GM12878 (cell line): ENCODE measurements around the gene BMF. TPM values are rescaled to one million over a fixed set of nuclear protein-coding genes. Genes with fewer than 3 reads are reported as not detected.

Experiments
- ATAC-seq: fragments of 200-7000 bp; cut with Tn5 transposase; 3 replicates; pipeline ENCODE4 v1.9.1; 2020; ENCODE audit warnings: mild to moderate bottlenecking, moderate library complexity
- BruUV-seq: library from RNA; stranded (reverse); fragments of 400-500 nt; replicated peaks from 2 replicates; lab custom pipeline; 2021; lab: Mats Ljungman, UMichigan
- CTCF ChIA-PET: fragments of 300-600 bp; sonication (Branson Sonifier 250); formaldehyde crosslinking; extraction: SDS; loops from one replicate; lab custom pipeline; 2021; ENCODE audit warnings: inconsistent platforms; lab: Yijun Ruan, JAX
- POLR2A ChIA-PET: fragments of 350-600 bp; formaldehyde crosslinking; extraction: SDS; loops from one replicate; lab custom pipeline; 2021; ENCODE audit warnings: inconsistent platforms; lab: Charles Lee
- RAD21 ChIA-PET: fragments of 300-600 bp; sonication (Branson Sonifier 250); formaldehyde crosslinking; loops from one replicate; lab custom pipeline; 2023; ENCODE audit warnings: antibody characterized with exemption; ENCODE audit not compliant: unreplicated experiment; lab: Charles Lee
- SMC1A ChIA-PET: fragments of 300-600 bp; sonication (Branson Sonifier 250); formaldehyde crosslinking; loops from one replicate; lab custom pipeline; 2023; ENCODE audit not compliant: unreplicated experiment, uncharacterized antibody; lab: Charles Lee
- DNase-seq: peaks from one replicate; pipeline ENCODE4 v3.0.0-alpha.2; 2011; ENCODE audit warnings: low read depth, low spot score
- FAIRE-seq: peaks from 3 replicates; lab custom pipeline; 2011; peaks lifted over from hg19 to GRCh38; lab: Jason Lieb, UNC
- H2AFZ ChIP-seq: 2 replicates; pipeline ENCODE4 v1.6.0; 2011; ENCODE audit warnings: low read depth, low read length, control low read depth; ENCODE audit not compliant: control insufficient read depth
- H3K27ac ChIP-seq: 2 replicates; pipeline ENCODE4 v1.5.1; 2011; ENCODE audit warnings: control low read depth; ENCODE audit not compliant: control insufficient read depth, insufficient read depth
- H3K27me3 ChIP-seq, 2 experiments: replicated peaks in 1 of 2; 2 replicates each; pipeline versions ENCODE4 v1.6.0 to v1.6.1; 2011; ENCODE audit warnings: low read length in 1 of 2; ENCODE audit not compliant: control insufficient read depth in 2 of 2, insufficient read depth in 2 of 2
- H3K36me3 ChIP-seq, 2 experiments: 2 replicates each; pipeline ENCODE4 v1.5.1; 2011; ENCODE audit warnings: low read length in 1 of 2; ENCODE audit not compliant: control insufficient read depth in 2 of 2, insufficient read depth in 2 of 2
- H3K4me1 ChIP-seq: 2 replicates; pipeline ENCODE4 v1.6.1; 2011; ENCODE audit warnings: mild to moderate bottlenecking, low read length, moderate library complexity, mixed read lengths; ENCODE audit not compliant: control insufficient read depth, insufficient read depth
- H3K4me2 ChIP-seq: 2 replicates; pipeline ENCODE4 v1.6.0; 2011; ENCODE audit warnings: control low read depth; ENCODE audit not compliant: control insufficient read depth, insufficient read depth
- H3K4me3 ChIP-seq: fragments of 200-600 bp; sonication (generic); 2 replicates; pipeline ENCODE4 v1.5.1; 2016
- H3K79me2 ChIP-seq: 2 replicates; pipeline ENCODE4 v1.6.0; 2011; ENCODE audit warnings: low read length; ENCODE audit not compliant: control insufficient read depth, insufficient read depth
- H3K9ac ChIP-seq: 2 replicates; pipeline ENCODE4 v1.8.0; 2011; ENCODE audit warnings: low read length, control low read depth, mixed read lengths; ENCODE audit not compliant: control insufficient read depth, insufficient read depth
- H3K9me3 ChIP-seq: replicated peaks from 3 replicates; pipeline ENCODE4 v1.5.1; 2011; ENCODE audit warnings: mild to moderate bottlenecking, low read length; ENCODE audit not compliant: control insufficient read depth, insufficient read depth
- H4K20me1 ChIP-seq: 2 replicates; pipeline ENCODE4 v1.6.0; 2011; ENCODE audit not compliant: control insufficient read depth, insufficient read depth
- CTCF ChIP-seq, 3 experiments: IDR thresholded peaks in 2 of 3; conservative IDR thresholded peaks in 1 of 3; 2 replicates each; pipeline ENCODE4 v1.5.1; 2011; ENCODE audit warnings: low read depth in 3 of 3, low read length in 3 of 3, mild to moderate bottlenecking in 3 of 3, control low read depth in 2 of 3, moderate library complexity in 2 of 3, inconsistent platforms in 1 of 3, mixed read lengths in 1 of 3; ENCODE audit not compliant: control insufficient read depth in 2 of 3, insufficient read depth in 1 of 3; ENCODE audit errors: extremely low read depth in 1 of 3
- JUNB ChIP-seq: IDR thresholded peaks from 2 replicates; pipeline ENCODE4 v1.6.1; 2016; ENCODE audit warnings: antibody characterized with exemption, mild to moderate bottlenecking
- KLF5 ChIP-seq: fragments of 450-650 bp; IDR thresholded peaks from 2 replicates; pipeline ENCODE4 v1.6.1; 2014; ENCODE audit warnings: mild to moderate bottlenecking; ENCODE audit not compliant: partially characterized antibody
- MEF2B ChIP-seq: fragments of 450-650 bp; IDR thresholded peaks from 2 replicates; pipeline ENCODE4 v1.6.1; 2018; ENCODE audit warnings: mild to moderate bottlenecking, moderate library complexity; ENCODE audit not compliant: partially characterized antibody, poor library complexity, severe bottlenecking
- PAX5 ChIP-seq: IDR thresholded peaks from 2 replicates; pipeline ENCODE4 v1.6.1; 2011; ENCODE audit warnings: low read depth, low read length, borderline replicate concordance
- PAX8 ChIP-seq: fragments of 450-650 bp; IDR thresholded peaks from 2 replicates; pipeline ENCODE4 v1.6.1; 2017; ENCODE audit warnings: mild to moderate bottlenecking, moderate library complexity
- POLR2AphosphoS2 ChIP-seq: IDR thresholded peaks from 2 replicates; pipeline ENCODE4 v1.6.1; 2011; ENCODE audit warnings: low read depth, mild to moderate bottlenecking, low read length, improper control_type of control experiment, moderate library complexity
- RB1 ChIP-seq: fragments of 450-650 bp; formaldehyde crosslinking; IDR thresholded peaks from 2 replicates; pipeline ENCODE4 v1.6.1; 2017; ENCODE audit warnings: mild to moderate bottlenecking, borderline replicate concordance
- SIX5 ChIP-seq: IDR thresholded peaks from 2 replicates; pipeline ENCODE4 v1.6.1; 2011; ENCODE audit warnings: mild to moderate bottlenecking, low read depth, low read length, moderate library complexity; ENCODE audit not compliant: severe bottlenecking
- ZSCAN29 ChIP-seq: fragments of 450-650 bp; IDR thresholded peaks from 2 replicates; pipeline ENCODE4 v1.6.1; 2017; ENCODE audit warnings: mild to moderate bottlenecking, moderate library complexity
- WGBS: methylation state at CpG from one replicate; pipeline ENCODE4 v1.1.6; 2016; ENCODE audit warnings: low lambda C conversion rate; ENCODE audit not compliant: insufficient replicate concordance, insufficient coverage; ENCODE audit errors: missing lambda C conversion rate; 5-methylcytosine and 5-hydroxymethylcytosine counted together
- in situ Hi-C: fragments of 300-500 bp; cut with MboI; formaldehyde crosslinking; loops from 9 replicates; pipeline ENCODE4 v1.14.3; 2018; ENCODE audit warnings: mixed read lengths
- intact Hi-C: fragments of 100-400 bp; cut with micrococcal nuclease; formaldehyde crosslinking; loops from one replicate; pipeline ENCODE4 v1.14.2; 2022; ENCODE audit not compliant: unreplicated experiment
- polyA plus RNA-seq, 11 experiments: library from polyadenylated mRNA; depleted of rRNA in 4 of 11; unstranded in 6 of 11; stranded (reverse) in 5 of 11; fragments of >200 nt; fragmentation: Nextera tagmentation in 4 of 11; fragmentation: Illumina TruSeq in 1 of 11; extraction: Ambion mirVana in 4 of 11; extraction: Trizol in 1 of 11; gene quantifications; 1 replicate in 1 of 11; 2 replicates in 10 of 11; pipeline versions ENCODE4 v1.2.1 to v1.2.3, GENCODE V29; 2011 to 2016; ENCODE audit warnings: inconsistent platforms in 2 of 11, missing spikeins in 2 of 11, low read depth in 1 of 11
- total RNA-seq, 4 experiments: library from RNA; depleted of rRNA in 3 of 4; stranded (reverse); fragments of >200 nt in 3 of 4; fragmentation: Illumina TruSeq in 1 of 4; extraction: Trizol in 1 of 4; gene quantifications; 2 replicates each; pipeline versions ENCODE4 v1.2.1 to v1.2.3, GENCODE V29; 2013 to 2021

Gene BMF
- total and polyA plus RNA-seq, 10 of the 15 experiments (the other 5 are each of a cell fraction or from before 2014, with no cell fraction given) = 0.82 to 34.9 (median 16.9) TPM

GRCh38 chr15:40128766-40129660 lies 20.3 kb upstream of the BMF start:
- ChIA-PET SMC1A (no interaction called here), CTCF (no interaction called here), POLR2A (interaction anchor here (0.6 kb wide), 1 partner anchor 52 kb away, joined by 4 read pairs; no protein-coding TSS in a partner anchor), RAD21 (no interaction called here)
- H4K20me1 ChIP-seq = no peaks in the 10 kb centered on the region
- H3K27me3 ChIP-seq = no peaks in the 10 kb centered on the region
- TF ChIP-seq SIX5 = no peak
- TF ChIP-seq POLR2AphosphoS2 = no peak
- TF ChIP-seq PAX5 = no peak
- TF ChIP-seq JUNB = no peak
- TF ChIP-seq CTCF (IDR thresholded peaks at IDR 0.05 in 2 of 3, conservative IDR thresholded peaks at IDR 0.05 in 1 of 3; ENCODE audit: control insufficient read depth in 2 of 3, extremely low read depth in 1 of 3, insufficient read depth in 1 of 3, low read depth in 3 of 3, low read length in 3 of 3) = no peak
- no peak for TF ChIP-seq PAX8
- TF ChIP-seq KLF5 = no peak
- no peak for TF ChIP-seq MEF2B
- no peak for TF ChIP-seq RB1
- no peak for TF ChIP-seq ZSCAN29
- 69% methylated on average over 27 of the region's 27 CpGs for WGBS
- no peaks in the 10 kb centered on the region for H3K9me3 ChIP-seq
- no peak overlapping the region for H3K4me2 ChIP-seq
- H3K79me2 ChIP-seq = no peaks in the 10 kb centered on the region
- BruUV-seq = no TSS peak
- intact Hi-C loops = no loop called here
- no peak for DNase-seq
- no peaks in the 10 kb centered on the region for H3K36me3 ChIP-seq
- no peak overlapping the region for H2AFZ ChIP-seq
- no peaks in the 10 kb centered on the region for H3K4me1 ChIP-seq
- in situ Hi-C loops = no loop called here
- no peak for FAIRE-seq
- no peak overlapping the region for H3K9ac ChIP-seq
- H3K27ac ChIP-seq = no peak overlapping the region
- no peak for ATAC-seq
- no peak overlapping the region for H3K4me3 ChIP-seq
